Measurements from ENCODE around the gene GRIK4. TPM values are rescaled to one million over a fixed set of nuclear protein-coding genes. Genes with fewer than 3 reads are reported as not detected.

The GRIK4 gene
- total RNA-seq, 1 donor from 2014 or later, result 0.52 TPM

DNA sequence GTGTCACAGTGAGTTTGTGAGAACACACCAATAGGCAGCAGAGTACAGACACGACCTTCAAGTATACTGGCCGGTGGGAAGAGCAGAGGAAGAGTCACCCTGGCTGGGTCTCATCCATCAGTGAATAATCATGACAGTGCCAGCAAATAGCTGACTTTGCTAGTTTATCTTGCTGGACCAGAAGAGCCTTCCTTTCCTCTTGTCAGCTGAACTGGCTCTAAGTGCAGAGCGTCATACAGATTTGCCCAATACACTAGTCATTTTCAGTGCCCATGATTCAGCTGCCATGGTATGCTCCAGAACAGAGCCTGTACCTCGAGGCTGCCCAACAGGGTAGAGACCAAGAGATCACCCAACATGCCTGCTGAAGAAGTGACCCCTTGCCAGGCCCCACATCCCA is 429.5 kb downstream of the GRIK4 start:
- Histone ChIP-seq H3K9me3 (ENCODE audit: control insufficient read depth in 3 of 3, low read length in 3 of 3) (peaks cover 0 to 3% (median 0%) of the 10 kb centered on the region in 3 donors), H3K27ac (ENCODE audit: low read depth, low read length) (no peak overlapping the region), H3K9ac (ENCODE audit: low read depth in 1 of 3, low read length in 3 of 3) (no peak overlapping the region), H3K27me3 (ENCODE audit: control insufficient read depth in 3 of 3, insufficient read depth in 3 of 3, low read length in 3 of 3) (peaks cover under 1 to 15% (median 3%) of the 10 kb centered on the region in 3 donors), H3K4me1 (ENCODE audit: control insufficient read depth in 3 of 3, insufficient read depth in 3 of 3, low read length in 3 of 3) (no peaks in the 10 kb centered on the region), H3K4me3 (ENCODE audit: low read length in 3 of 3) (no peak overlapping the region), H3K36me3 (ENCODE audit: control insufficient read depth in 3 of 3, insufficient read depth in 3 of 3, low read length in 3 of 3) (no peaks in the 10 kb centered on the region)

DNA sequence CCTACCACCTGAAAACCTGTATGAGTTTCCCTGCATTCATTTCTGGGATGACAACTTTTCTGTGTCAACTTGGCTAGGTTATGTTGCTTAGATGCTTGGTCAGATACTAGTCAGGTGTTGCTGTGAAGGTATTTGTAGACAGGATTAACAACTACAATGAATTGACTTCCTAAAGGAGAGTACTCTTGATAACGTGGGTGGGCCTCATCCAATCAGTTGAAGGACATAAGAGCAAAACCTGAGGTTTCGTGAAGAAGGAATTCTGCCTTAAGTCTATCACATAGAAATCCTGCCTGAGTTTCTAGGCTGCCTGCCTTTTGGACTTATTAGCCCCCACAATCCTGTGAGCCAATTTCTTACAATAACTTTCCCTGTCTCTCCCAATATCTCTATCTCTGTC is 431.2 kb downstream of the GRIK4 start:
- Histone ChIP-seq H3K9me3 (ENCODE audit: control insufficient read depth in 3 of 3, low read length in 3 of 3) (peaks cover 0 to 3% (median 0%) of the 10 kb centered on the region in 3 donors), H3K27me3 (ENCODE audit: control insufficient read depth in 3 of 3, insufficient read depth in 3 of 3, low read length in 3 of 3) (peaks cover 3 to 21% (median 6%) of the 10 kb centered on the region in 3 donors)

DNA sequence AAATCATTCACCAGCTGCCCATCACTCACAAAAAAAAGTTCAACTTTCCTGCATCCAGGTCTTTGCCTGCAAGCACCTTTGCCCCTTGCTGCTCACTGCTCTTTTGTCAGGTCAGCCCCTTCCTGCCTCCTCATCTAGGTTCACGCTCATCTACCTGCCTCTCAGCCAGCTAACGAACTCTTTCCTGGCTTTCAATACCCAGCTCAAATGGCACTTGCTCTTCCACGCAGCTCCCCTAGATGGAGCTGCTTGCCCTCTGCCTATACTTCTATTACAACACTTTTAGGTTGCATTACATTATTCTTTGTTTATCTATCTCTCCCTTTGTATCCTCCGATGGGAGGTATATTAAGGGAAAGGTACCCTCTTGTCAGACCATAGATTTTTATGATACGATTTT is 433.5 kb downstream of the GRIK4 start:
- H3K4me3 ChIP-seq (ENCODE audit: low read length in 3 of 3), result no peak overlapping the region
- peaks cover 1 to 24% (median 22%) of the 10 kb centered on the region in 3 donors for H3K27me3 ChIP-seq (ENCODE audit: control insufficient read depth in 3 of 3, insufficient read depth in 3 of 3, low read length in 3 of 3)
- peaks cover 0 to 3% (median 0%) of the 10 kb centered on the region in 3 donors for H3K9me3 ChIP-seq (ENCODE audit: control insufficient read depth in 3 of 3, low read length in 3 of 3)
- H3K36me3 ChIP-seq (ENCODE audit: control insufficient read depth in 3 of 3, insufficient read depth in 3 of 3, low read length in 3 of 3), result no peaks in the 10 kb centered on the region
- H3K9ac ChIP-seq (ENCODE audit: low read depth in 1 of 3, low read length in 3 of 3), result no peak overlapping the region
- no peak overlapping the region for H3K27ac ChIP-seq (ENCODE audit: low read depth, low read length)
- no peaks in the 10 kb centered on the region for H3K4me1 ChIP-seq (ENCODE audit: control insufficient read depth in 3 of 3, insufficient read depth in 3 of 3, low read length in 3 of 3)

More for the DNA sequence above, 431.2 kb downstream of the GRIK4 start:
- Histone ChIP-seq H3K9ac (ENCODE audit: low read depth in 1 of 3, low read length in 3 of 3) (no peak overlapping the region), H3K36me3 (ENCODE audit: control insufficient read depth in 3 of 3, insufficient read depth in 3 of 3, low read length in 3 of 3) (no peaks in the 10 kb centered on the region), H3K27ac (ENCODE audit: low read depth, low read length) (no peak overlapping the region), H3K4me3 (ENCODE audit: low read length in 3 of 3) (no peak overlapping the region), H3K4me1 (ENCODE audit: control insufficient read depth in 3 of 3, insufficient read depth in 3 of 3, low read length in 3 of 3) (no peaks in the 10 kb centered on the region)

DNA sequence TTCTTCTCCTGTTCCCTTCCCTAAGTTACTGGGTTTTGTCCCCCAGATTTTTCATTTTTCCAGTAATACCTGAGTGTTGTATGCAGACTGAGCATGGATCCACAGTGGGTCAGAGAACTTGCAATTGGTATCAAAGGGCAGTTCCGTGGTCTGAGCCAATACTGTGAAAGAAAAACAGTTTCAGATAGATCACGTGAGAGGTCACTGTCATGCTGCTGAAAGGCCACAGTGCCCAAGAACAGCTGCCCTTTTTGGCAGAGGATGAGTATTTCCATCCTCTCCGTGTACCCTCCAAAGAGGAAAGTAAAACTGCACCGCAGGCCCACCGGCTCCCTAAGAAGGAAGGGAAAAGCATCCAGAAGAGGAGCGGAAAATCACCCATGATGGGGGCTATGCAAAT is 439.3 kb downstream of the GRIK4 start:
- H3K27me3 ChIP-seq (ENCODE audit: control insufficient read depth in 3 of 3, insufficient read depth in 3 of 3, low read length in 3 of 3), result peaks cover 3 to 34% (median 27%) of the 10 kb centered on the region in 3 donors
- H3K4me3 ChIP-seq (ENCODE audit: low read length in 3 of 3), result peak overlapping the region in 2 of 3 donors; percentile 16 to 21
- H3K4me1 ChIP-seq (ENCODE audit: control insufficient read depth in 3 of 3, insufficient read depth in 3 of 3, low read length in 3 of 3), result peaks cover 11 to 16% (median 12%) of the 10 kb centered on the region in 3 donors
- H3K9ac ChIP-seq (ENCODE audit: low read depth in 1 of 3, low read length in 3 of 3), result no peak overlapping the region
- no peaks in the 10 kb centered on the region for H3K36me3 ChIP-seq (ENCODE audit: control insufficient read depth in 3 of 3, insufficient read depth in 3 of 3, low read length in 3 of 3)
- H3K27ac ChIP-seq (ENCODE audit: low read depth, low read length), result no peak overlapping the region
- no peaks in the 10 kb centered on the region for H3K9me3 ChIP-seq (ENCODE audit: control insufficient read depth in 3 of 3, low read length in 3 of 3)

DNA sequence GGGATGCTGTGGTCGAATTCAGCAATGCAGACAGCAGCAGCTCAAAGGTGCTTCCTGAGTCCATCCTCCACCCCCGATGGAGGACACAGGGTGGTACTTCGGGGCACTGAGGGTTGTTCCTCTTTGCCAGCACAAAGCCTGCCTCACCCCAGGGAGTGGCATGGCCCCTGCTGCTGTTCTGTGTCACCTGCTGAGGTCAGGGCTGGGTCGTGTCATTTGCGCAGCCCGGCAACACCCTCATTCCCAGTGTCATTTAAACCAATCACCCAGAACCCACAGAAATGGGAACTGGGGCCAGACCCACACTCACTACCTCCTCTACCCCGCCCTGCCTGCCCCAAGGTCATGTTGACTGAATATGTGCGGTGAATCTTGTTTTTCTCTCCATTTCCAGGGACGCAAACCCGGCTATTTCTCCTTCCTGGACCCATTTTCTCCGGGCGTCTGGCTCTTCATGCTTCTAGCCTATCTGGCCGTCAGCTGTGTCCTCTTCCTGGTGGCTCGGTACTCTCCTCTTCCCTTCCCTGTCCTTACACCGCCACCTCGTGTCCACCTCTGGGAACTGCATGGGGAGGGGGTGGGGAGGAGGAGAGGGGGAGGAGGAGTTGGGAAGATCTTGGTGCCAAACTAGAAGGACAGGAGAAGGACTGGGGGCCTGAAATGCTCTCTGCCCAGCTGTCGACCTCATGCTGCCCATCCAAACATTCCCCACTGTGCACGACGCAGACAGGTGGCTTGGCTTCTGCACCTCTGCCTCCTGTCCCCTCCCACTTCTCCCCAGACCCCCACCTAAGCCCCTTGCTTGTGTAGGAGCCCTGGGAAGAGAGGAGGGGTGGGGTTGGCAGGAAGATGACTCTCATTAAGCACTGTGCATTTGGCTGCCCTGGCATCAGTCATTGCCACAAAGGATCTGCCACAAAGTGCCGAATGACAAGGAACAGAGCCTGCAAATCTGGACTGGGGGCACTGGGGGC is 441.2 kb downstream of the GRIK4 start:
- H3K36me3 ChIP-seq (ENCODE audit: control insufficient read depth in 3 of 3, insufficient read depth in 3 of 3, low read length in 3 of 3), result no peaks in the 10 kb centered on the region
- H3K9ac ChIP-seq (ENCODE audit: low read depth in 1 of 3, low read length in 3 of 3), result peak overlapping the region in 2 of 3 donors; percentile 45 to 68
- H3K27me3 ChIP-seq (ENCODE audit: control insufficient read depth in 3 of 3, insufficient read depth in 3 of 3, low read length in 3 of 3), result peaks cover 3 to 28% (median 20%) of the 10 kb centered on the region in 3 donors
- no peak overlapping the region for H3K27ac ChIP-seq (ENCODE audit: low read depth, low read length)
- peaks cover 11 to 16% (median 12%) of the 10 kb centered on the region in 3 donors for H3K4me1 ChIP-seq (ENCODE audit: control insufficient read depth in 3 of 3, insufficient read depth in 3 of 3, low read length in 3 of 3)
- H3K9me3 ChIP-seq (ENCODE audit: control insufficient read depth in 3 of 3, low read length in 3 of 3), result no peaks in the 10 kb centered on the region
- peak overlapping the region; percentile 59 to 76 (median 63) for H3K4me3 ChIP-seq (ENCODE audit: low read length in 3 of 3)

DNA sequence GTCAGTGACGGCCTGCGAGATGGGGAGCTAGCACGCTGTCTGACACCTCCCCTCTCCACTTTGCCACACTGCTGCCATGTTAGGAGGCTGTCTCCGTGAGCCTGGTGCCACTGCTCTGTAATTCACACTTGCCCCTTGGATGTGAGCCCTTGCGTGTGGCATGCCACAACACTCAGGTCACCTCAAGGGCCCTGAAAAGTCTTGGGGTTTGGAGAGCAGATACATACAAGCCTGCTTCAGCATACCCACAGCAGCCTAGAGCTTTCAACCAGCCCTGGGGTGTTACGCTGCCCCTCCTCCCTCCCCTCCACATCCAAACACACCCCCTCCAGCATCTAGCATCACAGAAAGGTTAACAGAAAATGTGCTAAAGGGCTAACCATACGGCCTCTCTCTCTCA is 442.8 kb downstream of the GRIK4 start:
- no peaks in the 10 kb centered on the region for H3K36me3 ChIP-seq (ENCODE audit: control insufficient read depth in 3 of 3, insufficient read depth in 3 of 3, low read length in 3 of 3)
- H3K4me3 ChIP-seq (ENCODE audit: low read length in 3 of 3), result no peak overlapping the region
- H3K27ac ChIP-seq (ENCODE audit: low read depth, low read length), result no peak overlapping the region
- H3K9ac ChIP-seq (ENCODE audit: low read depth in 1 of 3, low read length in 3 of 3), result no peak overlapping the region
- no peaks in the 10 kb centered on the region for H3K9me3 ChIP-seq (ENCODE audit: control insufficient read depth in 3 of 3, low read length in 3 of 3)
- peaks cover 11 to 16% (median 12%) of the 10 kb centered on the region in 3 donors for H3K4me1 ChIP-seq (ENCODE audit: control insufficient read depth in 3 of 3, insufficient read depth in 3 of 3, low read length in 3 of 3)
- H3K27me3 ChIP-seq (ENCODE audit: control insufficient read depth in 3 of 3, insufficient read depth in 3 of 3, low read length in 3 of 3), result peaks cover 3 to 15% (median 10%) of the 10 kb centered on the region in 3 donors

DNA sequence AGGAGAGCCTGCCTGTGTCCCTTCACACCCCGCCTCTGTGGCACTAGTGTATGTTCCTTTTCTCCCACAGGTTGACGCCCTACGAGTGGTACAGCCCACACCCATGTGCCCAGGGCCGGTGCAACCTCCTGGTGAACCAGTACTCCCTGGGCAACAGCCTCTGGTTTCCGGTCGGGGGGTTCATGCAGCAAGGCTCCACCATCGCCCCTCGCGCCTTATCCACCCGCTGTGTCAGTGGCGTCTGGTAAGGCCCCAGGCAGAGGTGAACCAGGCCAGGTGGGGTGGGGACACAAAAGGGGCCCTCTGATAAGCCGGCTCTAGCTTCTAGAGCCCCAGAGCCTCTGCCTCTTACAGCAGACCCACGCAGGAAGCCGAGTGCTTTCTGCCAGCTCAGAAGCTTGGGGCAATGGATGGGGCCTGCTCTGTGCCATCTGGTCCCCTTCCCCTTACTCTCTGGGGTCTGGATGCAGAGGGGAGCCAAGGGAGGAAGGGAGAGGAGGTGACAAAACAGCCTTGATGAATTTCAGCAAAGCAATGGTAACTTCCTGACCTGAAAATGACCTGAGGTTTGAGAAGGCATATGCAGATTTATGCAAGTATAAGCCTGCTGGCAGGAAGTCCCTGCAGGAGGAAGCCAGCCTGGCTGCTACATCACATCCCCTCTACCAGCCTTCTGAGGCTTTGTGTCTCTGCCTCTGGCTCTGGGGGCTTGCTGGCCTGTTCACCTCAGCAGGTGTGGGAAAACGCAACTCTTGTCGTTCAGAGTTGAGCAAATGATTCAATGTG is 445.4 kb downstream of the GRIK4 start:
- H3K36me3 ChIP-seq (ENCODE audit: control insufficient read depth in 3 of 3, insufficient read depth in 3 of 3, low read length in 3 of 3), result no peaks in the 10 kb centered on the region
- H3K9ac ChIP-seq (ENCODE audit: low read depth in 1 of 3, low read length in 3 of 3), result no peak overlapping the region
- H3K4me3 ChIP-seq (ENCODE audit: low read length in 3 of 3), result no peak overlapping the region
- H3K27ac ChIP-seq (ENCODE audit: low read depth, low read length), result no peak overlapping the region
- H3K9me3 ChIP-seq (ENCODE audit: control insufficient read depth in 3 of 3, low read length in 3 of 3), result no peaks in the 10 kb centered on the region
- peaks cover 5 to 9% (median 8%) of the 10 kb centered on the region in 3 donors for H3K4me1 ChIP-seq (ENCODE audit: control insufficient read depth in 3 of 3, insufficient read depth in 3 of 3, low read length in 3 of 3)
- H3K27me3 ChIP-seq (ENCODE audit: control insufficient read depth in 3 of 3, insufficient read depth in 3 of 3, low read length in 3 of 3), result peaks cover 3 to 12% (median 4%) of the 10 kb centered on the region in 3 donors

DNA sequence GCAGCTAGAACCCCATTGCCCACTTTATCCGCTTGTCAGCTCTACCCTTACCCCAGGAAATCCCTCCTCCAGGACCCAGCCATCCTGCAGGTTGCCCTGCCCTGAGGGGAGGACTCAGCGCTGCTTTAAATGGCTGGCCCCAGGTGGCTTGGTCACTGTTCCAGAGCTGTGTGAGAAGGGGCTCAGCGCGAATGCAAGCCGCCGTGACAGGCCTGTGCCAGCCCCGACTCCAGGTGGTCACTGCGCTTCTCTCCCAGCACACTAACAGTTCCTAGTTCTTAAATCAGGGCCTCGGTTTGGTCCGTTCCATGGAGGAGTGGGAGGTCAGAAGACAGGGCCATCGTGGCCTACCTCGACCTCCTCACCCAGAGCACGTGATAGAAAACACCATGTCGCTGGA is 446.6 kb downstream of the GRIK4 start:
- Histone ChIP-seq H3K27me3 (ENCODE audit: control insufficient read depth in 3 of 3, insufficient read depth in 3 of 3, low read length in 3 of 3) (peaks cover 0 to 4% (median 3%) of the 10 kb centered on the region in 3 donors), H3K4me3 (ENCODE audit: low read length in 3 of 3) (no peak overlapping the region), H3K27ac (ENCODE audit: low read depth, low read length) (no peak overlapping the region), H3K4me1 (ENCODE audit: control insufficient read depth in 3 of 3, insufficient read depth in 3 of 3, low read length in 3 of 3) (no peaks in the 10 kb centered on the region), H3K36me3 (ENCODE audit: control insufficient read depth in 3 of 3, insufficient read depth in 3 of 3, low read length in 3 of 3) (no peaks in the 10 kb centered on the region), H3K9ac (ENCODE audit: low read depth in 1 of 3, low read length in 3 of 3) (no peak overlapping the region), H3K9me3 (ENCODE audit: control insufficient read depth in 3 of 3, low read length in 3 of 3) (no peaks in the 10 kb centered on the region)

DNA sequence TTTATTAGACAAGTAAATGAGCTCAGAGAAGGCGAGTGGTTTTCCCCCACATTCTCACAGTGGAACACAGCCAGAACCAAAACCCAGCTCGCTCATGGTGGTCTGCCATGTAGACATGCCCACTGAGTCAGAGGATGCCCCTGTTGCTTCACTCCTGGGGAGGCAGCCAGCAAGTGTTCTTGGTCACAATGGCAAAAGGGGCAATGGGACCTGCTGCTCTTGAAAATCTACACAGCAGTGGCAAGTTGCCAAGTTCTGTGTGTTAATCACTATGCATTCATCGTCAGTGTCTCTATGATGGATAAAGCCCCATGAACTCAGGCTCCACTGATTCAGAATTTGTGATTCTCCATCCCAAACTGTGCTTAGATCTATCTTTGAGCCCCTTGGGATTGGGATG is 447.6 kb downstream of the GRIK4 start:
- no peak overlapping the region for H3K4me3 ChIP-seq (ENCODE audit: low read length in 3 of 3)
- H3K27ac ChIP-seq (ENCODE audit: low read depth, low read length), result no peak overlapping the region
- no peaks in the 10 kb centered on the region for H3K36me3 ChIP-seq (ENCODE audit: control insufficient read depth in 3 of 3, insufficient read depth in 3 of 3, low read length in 3 of 3)
- H3K9ac ChIP-seq (ENCODE audit: low read depth in 1 of 3, low read length in 3 of 3), result no peak overlapping the region
- H3K9me3 ChIP-seq (ENCODE audit: control insufficient read depth in 3 of 3, low read length in 3 of 3), result no peaks in the 10 kb centered on the region
- H3K4me1 ChIP-seq (ENCODE audit: control insufficient read depth in 3 of 3, insufficient read depth in 3 of 3, low read length in 3 of 3), result no peaks in the 10 kb centered on the region
- peaks cover 0 to 4% (median 3%) of the 10 kb centered on the region in 3 donors for H3K27me3 ChIP-seq (ENCODE audit: control insufficient read depth in 3 of 3, insufficient read depth in 3 of 3, low read length in 3 of 3)

All from skeletal muscle tissue (tissue), 4 donors.